ENCODE data around the gene SLC7A14.

DNA sequence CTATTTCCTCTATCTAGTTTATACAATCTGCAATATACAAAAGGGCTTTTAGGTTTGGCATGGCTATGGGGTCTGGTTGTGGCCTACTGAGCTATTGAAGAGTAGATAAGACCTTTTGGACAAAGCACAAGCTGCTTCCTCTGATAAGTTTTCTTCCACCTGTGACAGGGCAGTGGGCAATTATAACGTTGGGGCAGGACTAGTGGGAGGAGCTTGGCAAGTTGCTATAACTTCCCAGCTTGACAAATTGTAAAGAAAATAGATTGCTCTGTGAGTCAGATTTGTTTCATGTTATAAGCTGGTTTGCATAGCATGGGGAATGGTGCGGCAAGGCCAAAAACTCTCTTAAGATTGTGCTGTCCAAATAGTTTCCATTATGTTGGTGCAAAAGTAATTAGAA is 64.9 kb downstream of the SLC7A14 start:
- TF ChIP-seq, protein P1, sequence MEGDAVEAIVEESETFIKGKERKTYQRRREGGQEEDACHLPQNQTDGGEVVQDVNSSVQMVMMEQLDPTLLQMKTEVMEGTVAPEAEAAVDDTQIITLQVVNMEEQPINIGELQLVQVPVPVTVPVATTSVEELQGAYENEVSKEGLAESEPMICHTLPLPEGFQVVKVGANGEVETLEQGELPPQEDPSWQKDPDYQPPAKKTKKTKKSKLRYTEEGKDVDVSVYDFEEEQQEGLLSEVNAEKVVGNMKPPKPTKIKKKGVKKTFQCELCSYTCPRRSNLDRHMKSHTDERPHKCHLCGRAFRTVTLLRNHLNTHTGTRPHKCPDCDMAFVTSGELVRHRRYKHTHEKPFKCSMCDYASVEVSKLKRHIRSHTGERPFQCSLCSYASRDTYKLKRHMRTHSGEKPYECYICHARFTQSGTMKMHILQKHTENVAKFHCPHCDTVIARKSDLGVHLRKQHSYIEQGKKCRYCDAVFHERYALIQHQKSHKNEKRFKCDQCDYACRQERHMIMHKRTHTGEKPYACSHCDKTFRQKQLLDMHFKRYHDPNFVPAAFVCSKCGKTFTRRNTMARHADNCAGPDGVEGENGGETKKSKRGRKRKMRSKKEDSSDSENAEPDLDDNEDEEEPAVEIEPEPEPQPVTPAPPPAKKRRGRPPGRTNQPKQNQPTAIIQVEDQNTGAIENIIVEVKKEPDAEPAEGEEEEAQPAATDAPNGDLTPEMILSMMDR (conservative IDR thresholded peaks at IDR 0.05; ENCODE audit: low read length) = no peak
- no peak for TF ChIP-seq EZH2phosphoT487 (IDR thresholded peaks at IDR 0.05; ENCODE audit: borderline replicate concordance, low read depth, low read length)
